Subcutaneous abdominal adipose tissue (tissue), 5 donors: ENCODE data around the gene PYGO2.
"Not testable (repeated sequence)": the region's sequence is repeated elsewhere in the genome, so short reads cannot be mapped to it uniquely, and the experiment has no call there.

Experiments
- H3K27ac ChIP-seq: one replicate; pipeline ENCODE4 v1.7.0; 2013; ENCODE audit warnings: low read depth, mild to moderate bottlenecking, inconsistent platforms, low read length, moderate library complexity
- H3K27me3 ChIP-seq, 5 donors: one replicate each; pipeline ENCODE4 v1.7.0; 2013; ENCODE audit warnings: low read length in 5 of 5, inconsistent platforms in 1 of 5; ENCODE audit not compliant: control insufficient read depth in 5 of 5, insufficient read depth in 4 of 5
- H3K36me3 ChIP-seq, 5 donors: one replicate each; pipeline ENCODE4 v1.7.0; 2013; ENCODE audit warnings: low read length in 5 of 5; ENCODE audit not compliant: control insufficient read depth in 5 of 5, insufficient read depth in 5 of 5
- H3K4me1 ChIP-seq, 5 donors: one replicate each; pipeline ENCODE4 v1.7.0; 2013; ENCODE audit warnings: low read length in 5 of 5, mild to moderate bottlenecking in 3 of 5, moderate library complexity in 1 of 5; ENCODE audit not compliant: control insufficient read depth in 5 of 5, insufficient read depth in 5 of 5
- H3K4me3 ChIP-seq, 5 donors: one replicate each; pipeline ENCODE4 v1.7.0; 2013; ENCODE audit warnings: low read length in 5 of 5, low read depth in 1 of 5
- H3K9ac ChIP-seq, 5 donors: one replicate each; pipeline ENCODE4 v1.7.0; 2013; ENCODE audit warnings: low read length in 5 of 5, mild to moderate bottlenecking in 4 of 5, moderate library complexity in 3 of 5
- H3K9me3 ChIP-seq, 5 donors: one replicate each; pipeline ENCODE4 v1.7.0; 2013; ENCODE audit warnings: low read length in 5 of 5; ENCODE audit not compliant: control insufficient read depth in 5 of 5
- donor health status: healthy.
- donor health status: healthy.
- donor health status: healthy.
- donor health status: healthy.
- donor health status: healthy.

Gene PYGO2

GRCh38 chr1:154993572-154994268, 32.1 kb upstream of the PYGO2 start, which contains the start of gene LENEP:
Gene LENEP, plus strand, starts transcription at chr1:154993586. Its CDS starts 22 bp downstream, at chr1:154993608.
- Histone ChIP-seq H3K9ac (peak within 1 kb of the TSS in 2 of 5 donors; percentile 25 to 33), H3K27me3 (no peaks in the 10 kb centered on the region), H3K4me3 (no peak within 1 kb of the TSS), H3K4me1 (peaks cover 0 to 29% (median 11%) of the 10 kb centered on the region in 5 donors), H3K9me3 (no peaks in the 10 kb centered on the region), H3K27ac (peak within 1 kb of the TSS; percentile 78), H3K36me3 (peaks cover 0 to 30% (median 21%) of the 10 kb centered on the region in 5 donors)

DNA sequence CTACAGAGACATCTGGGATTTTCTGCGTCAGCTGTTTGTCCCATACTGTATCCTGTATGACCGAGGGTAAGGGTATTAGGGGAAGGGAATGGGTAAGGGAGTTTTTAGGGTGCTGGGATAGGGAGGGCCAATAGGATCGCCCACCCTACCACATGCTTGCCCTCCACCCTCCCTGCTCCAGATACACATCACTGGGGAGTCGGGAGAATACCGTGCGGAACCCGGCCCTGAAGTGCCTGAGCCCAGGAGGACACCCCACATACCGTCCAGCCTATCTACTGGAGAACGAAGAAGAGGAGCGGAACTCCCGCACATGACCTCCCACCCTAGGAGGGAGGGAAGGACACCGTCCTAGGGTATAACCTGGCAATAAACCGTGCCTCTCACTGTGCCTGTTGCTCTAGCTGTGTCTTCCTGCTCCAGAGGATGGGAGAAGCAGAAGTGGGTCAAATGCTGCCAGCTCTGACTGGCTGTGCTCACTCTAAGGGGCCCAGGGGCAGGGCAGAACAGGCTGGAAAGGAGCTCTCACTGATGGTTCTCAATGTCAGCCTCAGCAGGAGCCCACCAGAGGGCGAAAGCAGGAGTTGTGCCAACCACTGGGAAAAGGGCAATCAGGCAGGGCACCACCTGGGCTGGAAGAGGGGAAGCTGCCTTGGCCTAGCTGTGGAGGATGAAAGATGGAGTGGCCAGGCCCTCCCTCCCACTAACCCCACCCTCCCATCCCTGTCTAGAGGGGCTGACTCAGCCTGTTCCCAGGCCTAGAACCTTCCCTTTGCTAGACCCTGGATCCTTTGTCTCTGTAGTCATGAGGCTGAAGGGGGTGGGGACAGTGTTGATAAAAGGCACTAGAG, 31.4 kb upstream of the PYGO2 start:
- H3K36me3 ChIP-seq, result peaks cover 0 to 38% (median 29%) of the 10 kb centered on the region in 5 donors
- no peaks in the 10 kb centered on the region for H3K9me3 ChIP-seq

DNA sequence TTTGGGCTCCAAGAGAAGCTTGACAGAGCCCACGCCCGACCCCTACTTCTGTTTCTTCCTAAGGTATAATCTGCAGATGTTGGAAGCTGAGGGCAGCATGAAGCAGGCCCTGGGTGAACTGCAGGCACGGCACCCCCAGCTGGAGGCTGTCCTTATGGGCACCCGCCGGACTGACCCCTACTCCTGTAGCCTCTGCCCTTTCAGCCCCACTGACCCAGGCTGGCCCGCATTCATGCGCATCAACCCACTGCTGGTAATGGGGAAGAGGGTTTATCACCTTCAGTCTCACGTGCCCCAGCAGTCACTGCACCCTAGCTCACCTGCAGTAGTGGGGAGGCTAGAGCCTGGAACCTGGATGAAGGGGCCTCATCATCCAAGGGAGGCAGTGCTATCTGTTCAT, 28.7 kb upstream of the PYGO2 start:
- Histone ChIP-seq H3K4me3 (no peak overlapping the region), H3K36me3 (peaks cover 0 to 47% (median 33%) of the 10 kb centered on the region in 5 donors), H3K9me3 (no peaks in the 10 kb centered on the region), H3K27ac (no peak overlapping the region), H3K27me3 (no peaks in the 10 kb centered on the region), H3K9ac (no peak overlapping the region), H3K4me1 (peaks cover 0 to 41% (median 19%) of the 10 kb centered on the region in 5 donors)

More for the DNA sequence above, 31.4 kb upstream of the PYGO2 start:
- H3K9ac ChIP-seq, result no peak overlapping the region
- no peaks in the 10 kb centered on the region for H3K27me3 ChIP-seq
- no peak overlapping the region for H3K4me3 ChIP-seq
- H3K27ac ChIP-seq, result peak overlapping the region; percentile 57
- H3K4me1 ChIP-seq, result peaks cover 0 to 31% (median 12%) of the 10 kb centered on the region in 5 donors

DNA sequence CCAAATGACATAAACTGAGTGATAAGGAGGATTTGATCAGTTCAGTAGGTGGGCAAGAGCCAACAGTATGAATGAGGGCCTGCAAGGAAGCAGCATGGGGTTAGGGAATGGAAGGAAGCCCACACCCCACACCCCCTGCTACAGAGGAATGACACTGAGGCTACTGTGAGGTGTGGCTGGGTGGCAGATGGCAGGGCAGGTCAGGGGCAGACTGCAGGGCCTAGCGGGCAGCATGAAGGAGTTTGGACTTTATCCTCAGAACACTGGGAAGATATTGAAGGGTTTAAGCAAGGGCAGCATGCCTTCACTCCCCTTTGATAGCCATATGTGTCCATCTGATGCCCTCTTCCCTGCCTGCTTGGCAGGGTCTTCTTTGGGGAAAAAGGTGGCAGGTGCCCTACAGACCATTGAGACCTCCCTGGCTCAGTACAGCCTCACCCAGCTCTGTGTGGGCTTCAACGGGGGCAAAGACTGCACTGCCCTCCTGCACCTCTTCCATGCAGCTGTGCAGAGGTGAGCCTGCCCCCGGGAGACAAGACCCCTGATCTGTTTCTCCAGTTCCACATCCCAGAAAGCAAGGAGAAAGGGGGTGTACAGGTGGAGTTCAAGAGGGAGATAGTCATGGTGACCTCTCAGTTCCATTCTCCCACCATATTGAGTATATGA, 27.7 kb upstream of the PYGO2 start:
- Histone ChIP-seq H3K9ac (no peak overlapping the region), H3K9me3 (no peaks in the 10 kb centered on the region), H3K27me3 (no peaks in the 10 kb centered on the region), H3K4me1 (peaks cover 0 to 49% (median 26%) of the 10 kb centered on the region in 5 donors), H3K4me3 (no peak overlapping the region), H3K27ac (peak overlapping the region; percentile 80), H3K36me3 (peaks cover 0 to 47% (median 33%) of the 10 kb centered on the region in 5 donors)

- no peak overlapping the region for H3K4me3 ChIP-seq
- H3K27me3 ChIP-seq, result no peaks in the 10 kb centered on the region
- peaks cover 0 to 47% (median 33%) of the 10 kb centered on the region in 5 donors for H3K36me3 ChIP-seq
- peak overlapping the region; percentile 80 for H3K27ac ChIP-seq
- peaks cover 2 to 59% (median 36%) of the 10 kb centered on the region in 5 donors for H3K4me1 ChIP-seq
- no peak overlapping the region for H3K9ac ChIP-seq
- no peaks in the 10 kb centered on the region for H3K9me3 ChIP-seq
These were observed 26.7 kb upstream of the PYGO2 start for GRCh38 chr1:154988058-154988954.

DNA sequence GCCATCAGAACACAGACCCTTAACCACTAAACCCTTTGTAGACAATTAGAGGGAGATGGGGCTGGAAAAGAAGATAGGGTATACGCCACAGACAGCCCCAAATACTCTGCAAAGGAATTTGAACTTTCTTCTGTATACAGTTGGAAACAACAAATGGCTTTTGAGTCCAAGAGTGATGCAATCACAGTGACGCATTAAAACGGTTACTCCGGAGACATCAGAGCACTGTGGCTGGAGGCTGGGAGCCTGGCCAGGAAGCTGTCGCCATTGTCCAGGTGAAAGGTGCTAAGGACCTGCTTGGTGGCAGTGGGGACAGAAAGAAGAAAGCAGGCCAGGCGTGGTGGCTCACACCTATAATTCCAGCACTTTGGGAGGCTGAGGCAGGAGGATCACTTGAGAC, 25.7 kb upstream of the PYGO2 start:
- Histone ChIP-seq H3K9me3 (no peaks in the 10 kb centered on the region), H3K27me3 (no peaks in the 10 kb centered on the region), H3K36me3 (peaks cover 0 to 38% (median 33%) of the 10 kb centered on the region in 5 donors), H3K27ac (peak overlapping the region; percentile 80), H3K4me1 (peaks cover 2 to 58% (median 42%) of the 10 kb centered on the region in 5 donors), H3K9ac (peak overlapping the region in 3 of 5 donors; percentile 11 to 35 (median 30)), H3K4me3 (no peak overlapping the region)

DNA sequence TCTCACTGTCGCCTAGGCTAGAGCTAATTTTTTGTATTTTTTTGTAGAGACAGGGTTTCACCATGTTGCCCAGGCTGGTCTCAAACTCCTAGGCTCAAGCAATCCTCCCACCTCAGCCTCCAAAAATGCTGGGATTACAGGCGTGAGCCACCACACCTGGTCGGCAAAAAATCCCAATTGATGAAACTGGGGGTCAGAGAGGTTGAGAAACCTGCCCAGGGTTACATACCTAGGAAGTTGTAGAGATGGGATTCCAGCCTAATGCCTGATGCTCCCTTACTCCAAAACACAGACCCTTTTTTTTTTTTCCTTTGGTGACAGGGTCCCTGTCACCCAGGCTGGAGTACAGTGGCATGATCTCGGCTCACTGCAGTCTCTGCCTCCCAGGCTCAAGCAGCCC, 25.2 kb upstream of the PYGO2 start:
- Histone ChIP-seq H3K4me1 (peaks cover 2 to 59% (median 43%) of the 10 kb centered on the region in 5 donors), H3K36me3 (peaks cover 0 to 37% (median 33%) of the 10 kb centered on the region in 5 donors), H3K9ac (peak overlapping the region in 2 of 5 donors; percentile 30 to 35), H3K27ac (peak overlapping the region; percentile 80)
- H3K4me3 ChIP-seq, H3K27me3 ChIP-seq, H3K9me3 ChIP-seq: not testable (repeated sequence)

GRCh38 chr1:154983776-154984466, 22.3 kb upstream of the PYGO2 start:
- Histone ChIP-seq H3K4me3 (peak overlapping the region; percentile 82 to 96 (median 89)), H3K9me3 (no peaks in the 10 kb centered on the region), H3K36me3 (peaks cover 4 to 26% (median 21%) of the 10 kb centered on the region in 5 donors), H3K9ac (peak overlapping the region; percentile 87 to 96 (median 93)), H3K27ac (peak overlapping the region; percentile 91), H3K4me1 (peaks cover 2 to 53% (median 43%) of the 10 kb centered on the region in 5 donors), H3K27me3 (no peaks in the 10 kb centered on the region)
